CD4-positive, alpha-beta T cell (primary cell): Measurements from ENCODE around the gene ERN1. TPM values are rescaled to one million over a fixed set of nuclear protein-coding genes. Genes with fewer than 3 reads are reported as not detected.

Experiments
- ATAC-seq: fragments of 200-7000 bp; cut with Tn5 transposase; one replicate; pipeline ENCODE4 v1.10.0; 2022; ENCODE audit warnings: mild to moderate bottlenecking; ENCODE audit not compliant: poor library complexity
- CTCF ChIA-PET: fragments of 350-600 bp; sonication (Branson Sonifier 250); formaldehyde crosslinking; loops from one replicate; lab custom pipeline; 2021; ENCODE audit warnings: antibody characterized with exemption, inconsistent platforms; lab: Charles Lee
- POLR2A ChIA-PET: fragments of 350-600 bp; sonication (Branson Sonifier 250); formaldehyde crosslinking; loops from one replicate; lab custom pipeline; 2021; ENCODE audit warnings: antibody characterized with exemption, inconsistent platforms; lab: Charles Lee
- DNase-seq, 14 experiments: peaks; one replicate each; pipeline ENCODE4 v3.0.0-alpha.2; 2013 to 2020; ENCODE audit warnings: mixed read lengths in 2 of 14
- H3K27ac ChIP-seq, 2 donors: one replicate each; pipeline versions ENCODE4 v1.5.1 to v1.7.0; 2013; ENCODE audit warnings: low read length in 2 of 2, low read depth in 1 of 2, mild to moderate bottlenecking in 1 of 2
- H3K27me3 ChIP-seq, 2 experiments: 1 replicate in 1 of 2; 2 replicates in 1 of 2; pipeline versions ENCODE4 v1.6.1 to v1.7.0; 2013; ENCODE audit warnings: low read length in 2 of 2, control low read depth in 1 of 2, mild to moderate bottlenecking in 1 of 2, moderate library complexity in 1 of 2; ENCODE audit not compliant: insufficient read depth in 2 of 2, control insufficient read depth in 1 of 2
- H3K36me3 ChIP-seq: one replicate; pipeline ENCODE4 v1.6.1; 2013; ENCODE audit warnings: low read length, control low read depth; ENCODE audit not compliant: insufficient read depth
- H3K4me1 ChIP-seq: one replicate; pipeline ENCODE4 v1.6.1; 2013; ENCODE audit warnings: low read length, control low read depth; ENCODE audit not compliant: insufficient read depth
- H3K4me3 ChIP-seq: one replicate; pipeline ENCODE4 v1.5.1; 2013; ENCODE audit warnings: mild to moderate bottlenecking, low read length, moderate library complexity
- H3K9me3 ChIP-seq, 2 experiments: 1 replicate in 1 of 2; 2 replicates in 1 of 2; pipeline versions ENCODE4 v1.6.1 to v1.7.0; 2013; ENCODE audit warnings: low read length in 2 of 2, mild to moderate bottlenecking in 2 of 2, control low read depth in 1 of 2, moderate library complexity in 1 of 2; ENCODE audit not compliant: control insufficient read depth in 1 of 2, insufficient read depth in 1 of 2
- H3K27ac Mint-ChIP-seq: one replicate; pipeline ENCODE4 v1.8.0; 2020; ENCODE audit warnings: mixed read lengths
- H3K27me3 Mint-ChIP-seq: one replicate; pipeline ENCODE4 v1.8.0; 2021; ENCODE audit warnings: mixed read lengths
- H3K36me3 Mint-ChIP-seq: one replicate; pipeline ENCODE4 v1.8.0; 2021; ENCODE audit warnings: low read depth, mixed read lengths
- H3K4me1 Mint-ChIP-seq: one replicate; pipeline ENCODE4 v1.8.0; 2021; ENCODE audit warnings: low read depth, mixed read lengths
- H3K4me3 Mint-ChIP-seq: one replicate; pipeline ENCODE4 v1.8.0; 2020; ENCODE audit warnings: mild to moderate bottlenecking, mixed read lengths
- H3K9me3 Mint-ChIP-seq: one replicate; pipeline ENCODE4 v1.8.0; 2020; ENCODE audit warnings: mixed read lengths
- CTCF ChIP-seq: fragments of 200-600 bp; IDR thresholded peaks from one replicate; pipeline ENCODE4 v1.8.0; 2022; ENCODE audit warnings: antibody characterized with exemption, mild to moderate bottlenecking
- intact Hi-C, 2 experiments: fragments of 100-400 bp; cut with DNase I in 1 of 2; cut with micrococcal nuclease in 1 of 2; formaldehyde crosslinking; loops; one replicate each; pipeline versions ENCODE4 v1.15.1 to v1.9.0; 2023 to 2025; cut with DNase I, micrococcal nuclease
- total RNA-seq, 174 experiments: library from RNA in 2 of 174; stranded (reverse) in 2 of 174; gene quantifications; one replicate each; pipeline ENCODE4 v1.2.3 and lab custom pipeline; 2021 to 2026

The ERN1 gene
- total RNA-seq, 2 experiments from 2014 or later: 62.7 to 67.8 TPM

GRCh38 chr17:64154313-64154695 is 24.4 kb upstream of the ERN1 start:
- ChIA-PET CTCF (interaction anchor here (1.0 kb wide), 1 partner anchor 21 kb away, joined by 3 read pairs; no protein-coding TSS in a partner anchor), POLR2A (interaction anchor here (1.2 kb wide), 1 partner anchor 9 kb away, joined by 3 read pairs; no protein-coding TSS in a partner anchor)
- Mint-ChIP-seq H3K4me3 (no peak overlapping the region), H3K4me1 (no peaks in the 10 kb centered on the region), H3K9me3 (no peaks in the 10 kb centered on the region), H3K27ac (no peak overlapping the region), H3K36me3 (peaks cover 46% of the 10 kb centered on the region), H3K27me3 (no peaks in the 10 kb centered on the region)
- Histone ChIP-seq H3K36me3 (peaks cover 29% of the 10 kb centered on the region), H3K27ac (no peak overlapping the region), H3K4me3 (no peak overlapping the region), H3K9me3 (no peaks in the 10 kb centered on the region), H3K27me3 (no peaks in the 10 kb centered on the region), H3K4me1 (no peaks in the 10 kb centered on the region)
- ATAC-seq (no peak), DNase-seq (no peak)
- no peak for TF ChIP-seq CTCF
- intact Hi-C loops: no loop called here

- Mint-ChIP-seq H3K9me3 (no peaks in the 10 kb centered on the region), H3K27me3 (no peaks in the 10 kb centered on the region), H3K36me3 (peaks cover 48% of the 10 kb centered on the region), H3K4me1 (no peaks in the 10 kb centered on the region), H3K27ac (no peak overlapping the region), H3K4me3 (no peak overlapping the region)
- Histone ChIP-seq H3K4me3 (no peak overlapping the region), H3K27me3 (no peaks in the 10 kb centered on the region), H3K9me3 (no peaks in the 10 kb centered on the region), H3K4me1 (no peaks in the 10 kb centered on the region), H3K27ac (no peak overlapping the region), H3K36me3 (peaks cover 30% of the 10 kb centered on the region)
- ATAC-seq: no peak
- TF ChIP-seq CTCF: no peak
- intact Hi-C loops: no loop called here
- DNase-seq: no peak
- POLR2A ChIA-PET: interaction anchor here (1.2 kb wide), 1 partner anchor 8 kb away, joined by 3 read pairs; no protein-coding TSS in a partner anchor
- CTCF ChIA-PET: interaction anchor here (1.0 kb wide), 1 partner anchor 20 kb away, joined by 3 read pairs; no protein-coding TSS in a partner anchor
Observed at GRCh38 chr17:64153565-64154312, 23.8 kb upstream of the ERN1 start.

GRCh38 chr17:64152428-64153125 is 22.6 kb upstream of the ERN1 start:
- intact Hi-C loops: no loop called here
- peaks cover 38% of the 10 kb centered on the region for H3K36me3 ChIP-seq

More at GRCh38 chr17:64152428-64153125, 22.6 kb upstream of the ERN1 start:
- Histone ChIP-seq H3K27me3 (no peaks in the 10 kb centered on the region), H3K4me1 (no peaks in the 10 kb centered on the region), H3K9me3 (no peaks in the 10 kb centered on the region), H3K4me3 (no peak overlapping the region), H3K27ac (no peak overlapping the region)
- POLR2A ChIA-PET: no interaction called here
- Mint-ChIP-seq H3K9me3 (no peaks in the 10 kb centered on the region), H3K27ac (no peak overlapping the region), H3K27me3 (no peaks in the 10 kb centered on the region), H3K4me3 (no peak overlapping the region), H3K4me1 (peaks cover 7% of the 10 kb centered on the region), H3K36me3 (peaks cover 56% of the 10 kb centered on the region)
- ATAC-seq (no peak), DNase-seq (no peak)
- TF ChIP-seq CTCF: no peak
- CTCF ChIA-PET: no interaction called here
